ENCODE results near the gene WDR27. TPM values are rescaled to one million over a fixed set of nuclear protein-coding genes. Genes with fewer than 3 reads are reported as not detected.

WDR27 gene
- total and polyA plus RNA-seq, 12 donors = 6.0 to 66.7 (median 27.7) TPM

DNA sequence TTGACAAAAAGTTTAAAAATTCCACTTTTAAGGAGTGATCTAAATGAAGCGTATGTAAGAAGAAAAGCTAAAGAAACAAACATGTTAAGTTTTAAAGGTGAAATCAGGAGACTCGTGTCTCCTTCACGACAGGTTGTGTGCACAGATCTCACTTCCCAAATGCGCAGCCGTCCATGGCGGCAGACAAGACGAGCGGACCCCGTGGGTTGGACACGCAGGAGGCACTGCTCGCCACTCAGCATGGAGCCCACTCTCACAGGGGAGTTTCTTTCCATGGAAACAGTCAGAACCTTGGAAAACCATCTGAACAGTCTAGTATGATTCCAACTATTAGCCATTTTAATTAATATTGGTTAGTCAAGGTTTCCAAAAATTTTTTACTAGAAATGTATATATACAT is 48.9 kb downstream of the WDR27 start:
- intact Hi-C loops (cut with DNase I) = no loop called here
- H3K4me1 ChIP-seq (replicated peaks in 1 of 2) = no peaks in the 10 kb centered on the region
- no peak for DNase-seq
- H3K9me3 ChIP-seq (replicated peaks in 1 of 3) = no peaks in the 10 kb centered on the region
- no peak overlapping the region for H3K4me3 ChIP-seq
- 94 to 97% (median 97%) methylated on average over 11 of the region's 11 CpGs for WGBS, 4 donors
- no peaks in the 10 kb centered on the region for H3K36me3 ChIP-seq (replicated peaks in 1 of 2)
- H3K27me3 ChIP-seq = no peaks in the 10 kb centered on the region
- TF ChIP-seq POLR2A (IDR thresholded peaks at IDR 0.05) = no peak
- TF ChIP-seq, protein P1, sequence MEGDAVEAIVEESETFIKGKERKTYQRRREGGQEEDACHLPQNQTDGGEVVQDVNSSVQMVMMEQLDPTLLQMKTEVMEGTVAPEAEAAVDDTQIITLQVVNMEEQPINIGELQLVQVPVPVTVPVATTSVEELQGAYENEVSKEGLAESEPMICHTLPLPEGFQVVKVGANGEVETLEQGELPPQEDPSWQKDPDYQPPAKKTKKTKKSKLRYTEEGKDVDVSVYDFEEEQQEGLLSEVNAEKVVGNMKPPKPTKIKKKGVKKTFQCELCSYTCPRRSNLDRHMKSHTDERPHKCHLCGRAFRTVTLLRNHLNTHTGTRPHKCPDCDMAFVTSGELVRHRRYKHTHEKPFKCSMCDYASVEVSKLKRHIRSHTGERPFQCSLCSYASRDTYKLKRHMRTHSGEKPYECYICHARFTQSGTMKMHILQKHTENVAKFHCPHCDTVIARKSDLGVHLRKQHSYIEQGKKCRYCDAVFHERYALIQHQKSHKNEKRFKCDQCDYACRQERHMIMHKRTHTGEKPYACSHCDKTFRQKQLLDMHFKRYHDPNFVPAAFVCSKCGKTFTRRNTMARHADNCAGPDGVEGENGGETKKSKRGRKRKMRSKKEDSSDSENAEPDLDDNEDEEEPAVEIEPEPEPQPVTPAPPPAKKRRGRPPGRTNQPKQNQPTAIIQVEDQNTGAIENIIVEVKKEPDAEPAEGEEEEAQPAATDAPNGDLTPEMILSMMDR (IDR thresholded peaks at IDR 0.05) = no peak
- H3K27ac ChIP-seq = no peak overlapping the region

DNA sequence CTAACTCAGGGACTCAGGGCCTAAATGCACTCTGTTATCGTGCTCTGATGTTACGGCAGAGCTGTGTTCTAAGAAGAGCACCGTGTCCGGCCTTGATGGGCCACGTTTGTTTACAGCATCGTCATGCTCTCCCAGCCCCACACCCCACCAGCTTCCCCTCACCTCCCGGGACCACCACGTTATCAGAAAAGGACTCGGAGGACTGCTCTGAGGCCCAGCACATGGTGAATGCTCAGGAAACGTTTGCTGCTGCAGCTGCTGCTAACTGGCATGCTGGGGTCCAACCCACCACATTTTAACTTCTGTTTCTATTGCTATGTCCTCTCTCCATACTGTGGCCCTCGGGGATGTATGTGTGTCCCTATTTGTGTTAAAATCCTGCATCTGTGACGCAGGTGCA is 50.3 kb downstream of the WDR27 start:
- Histone ChIP-seq H3K27ac (no peak overlapping the region), H3K4me3 (no peak overlapping the region), H3K4me1 (replicated peaks in 1 of 2) (no peaks in the 10 kb centered on the region), H3K36me3 (replicated peaks in 1 of 2) (no peaks in the 10 kb centered on the region), H3K27me3 (no peaks in the 10 kb centered on the region), H3K9me3 (replicated peaks in 1 of 3) (no peaks in the 10 kb centered on the region)
- no peak for DNase-seq
- WGBS, 4 donors = 81 to 94% (median 92%) methylated on average over 12 of the region's 12 CpGs
- intact Hi-C loops (cut with DNase I) = no loop called here
- TF ChIP-seq POLR2A (IDR thresholded peaks at IDR 0.05) = no peak
- TF ChIP-seq, protein P1 (IDR thresholded peaks at IDR 0.05) = no peak

DNA sequence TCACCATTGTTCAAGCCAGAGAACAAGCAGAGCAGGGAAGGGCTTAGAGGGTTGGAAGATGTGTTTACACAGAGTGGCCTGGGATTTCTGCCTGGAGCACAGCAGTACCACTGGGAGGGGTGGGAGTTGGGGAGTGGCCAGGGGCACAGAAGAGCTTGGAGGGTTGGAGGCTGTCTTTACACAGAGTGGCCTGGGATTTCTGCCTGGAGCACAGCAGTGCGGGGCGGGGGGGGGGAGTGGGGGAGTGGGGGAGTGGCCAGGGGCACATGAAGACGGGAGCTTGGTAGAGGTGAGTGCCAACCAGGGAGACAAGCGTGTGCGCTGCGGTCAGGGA is 50.9 kb downstream of the WDR27 start:
- no peak for DNase-seq
- no peak overlapping the region for H3K27ac ChIP-seq
- intact Hi-C loops (cut with DNase I) = no loop called here
- no peaks in the 10 kb centered on the region for H3K36me3 ChIP-seq (replicated peaks in 1 of 2)
- no peaks in the 10 kb centered on the region for H3K27me3 ChIP-seq
- H3K4me3 ChIP-seq = no peak overlapping the region
- 92 to 99% (median 96%) methylated on average over 2 to 6 of the region's 6 CpGs for WGBS, 4 donors
- H3K9me3 ChIP-seq (replicated peaks in 1 of 3) = no peaks in the 10 kb centered on the region
- TF ChIP-seq, protein P1 (IDR thresholded peaks at IDR 0.05) = no peak
- TF ChIP-seq POLR2A (IDR thresholded peaks at IDR 0.05) = no peak
- H3K4me1 ChIP-seq (replicated peaks in 1 of 2) = no peaks in the 10 kb centered on the region

DNA sequence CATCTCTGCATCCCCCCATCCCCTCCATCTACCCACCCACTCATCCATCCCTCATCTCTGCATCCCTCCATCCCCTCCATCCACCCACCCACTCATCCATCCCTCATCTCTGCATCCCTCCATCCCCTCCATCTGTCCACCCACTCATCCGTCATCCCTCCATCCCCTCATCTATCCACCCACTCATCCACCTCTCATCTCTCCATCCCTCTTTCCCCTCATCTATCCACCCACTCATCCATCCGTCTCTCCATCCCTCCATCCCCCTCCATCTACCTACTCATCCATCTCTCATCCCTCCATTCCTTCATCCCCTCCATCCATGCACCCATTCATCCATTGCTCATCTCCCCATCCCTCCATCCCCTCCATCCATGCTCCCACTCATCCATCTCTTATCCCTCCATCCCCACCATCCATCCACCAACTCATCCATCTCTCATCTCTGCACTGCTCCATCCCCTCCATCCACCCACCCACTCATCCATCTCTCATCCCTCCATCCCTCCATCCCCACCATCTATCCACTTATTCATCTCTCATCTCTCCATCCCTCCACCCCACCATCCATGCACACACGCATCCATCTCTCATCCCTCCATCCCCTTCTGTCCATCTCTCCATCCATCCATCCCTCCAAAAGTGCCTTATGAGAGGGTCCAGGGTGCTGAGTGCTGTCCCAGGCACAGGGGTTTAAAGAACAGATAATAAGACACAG is 51.4 kb downstream of the WDR27 start:
- intact Hi-C loops (cut with DNase I) = no loop called here
- Histone ChIP-seq H3K9me3 (replicated peaks in 1 of 3) (no peaks in the 10 kb centered on the region), H3K4me3 (no peak overlapping the region), H3K36me3 (replicated peaks in 1 of 2) (no peaks in the 10 kb centered on the region), H3K27ac (no peak overlapping the region), H3K4me1 (replicated peaks in 1 of 2) (no peaks in the 10 kb centered on the region), H3K27me3 (no peaks in the 10 kb centered on the region)
- TF ChIP-seq, protein P1 (IDR thresholded peaks at IDR 0.05) = no peak
- TF ChIP-seq POLR2A (IDR thresholded peaks at IDR 0.05) = no peak
- no peak for DNase-seq
- WGBS, 4 donors = 91 to 100% (median 97%) methylated on average over 3 of the region's 3 CpGs
